ENCODE measurements around the gene TMOD3. TPM values are rescaled to one million over a fixed set of nuclear protein-coding genes. Genes with fewer than 3 reads are reported as not detected.

TMOD3 gene
- total and polyA plus RNA-seq, 2 of the 8 experiments (the other 6 are each of a cell fraction or from before 2014, with no cell fraction given): 3.9 to 29.0 TPM

- H3K79me1 ChIP-seq (ENCODE audit: low read depth, low read length): no peaks in the 10 kb centered on the region; the same call in 1 of the 2 replicates
- H3K14ac ChIP-seq (ENCODE audit: insufficient read length): no peak overlapping the region
- ChIA-PET CTCF (ENCODE audit: partially characterized antibody) (interaction anchor here (1.0 to 1.2 kb wide), 3 partner anchors 12 to 77 kb away, joined by 3 to 5 read pairs (median 4); no protein-coding TSS in a partner anchor), POLR2A (ENCODE audit: partially characterized antibody) (interaction anchor here (1.4 to 2.3 kb wide), 2 partner anchors 11 to 18 kb away, joined by 3 to 6 read pairs; no protein-coding TSS in a partner anchor)
- H2BK20ac ChIP-seq (ENCODE audit: low read length): no peak overlapping the region
- no peak overlapping the region for H4K5ac ChIP-seq (ENCODE audit: insufficient read length, low read depth, low read length)
- H2AFZ ChIP-seq (ENCODE audit: low read length): no peak overlapping the region
- H2BK15ac ChIP-seq (ENCODE audit: low read length): no peak overlapping the region
- TF ChIP-seq BACH1 (IDR thresholded peaks at IDR 0.05; ENCODE audit: low read length) (no peak), NANOG (IDR thresholded peaks at IDR 0.05; ENCODE audit: insufficient read depth, low read depth, low read length, poor library complexity, severe bottlenecking) (no peak), CTCF (IDR thresholded peaks at IDR 0.05; ENCODE audit: control extremely low read depth in 1 of 3, insufficient read depth in 1 of 3, low read depth in 1 of 3, low read length in 3 of 3) (no peak), POLR2AphosphoS5 (IDR thresholded peaks at IDR 0.05; ENCODE audit: low read depth, low read length) (no peak), SP1 (IDR thresholded peaks at IDR 0.05; ENCODE audit: low read depth, low read length) (no peak)
- H2BK120ac ChIP-seq (replicated peaks; ENCODE audit: low read depth, low read length): no peak overlapping the region
- DNase-seq (ENCODE audit: low read depth in 1 of 2, low spot score in 2 of 2) (no peak), FAIRE-seq (no peak)
- H3K23ac ChIP-seq (ENCODE audit: insufficient read length): no peak overlapping the region
- H3K36me3 ChIP-seq (ENCODE audit: control insufficient read depth in 2 of 4, insufficient read depth in 4 of 4, low read length in 3 of 4): no peaks in the 10 kb centered on the region
- no peak overlapping the region for H4K91ac ChIP-seq (replicated peaks; ENCODE audit: insufficient read length, low read length)
- H2AK5ac ChIP-seq (ENCODE audit: low read depth, low read length): no peak overlapping the region
- no peak overlapping the region for H3K4me3 ChIP-seq (ENCODE audit: extremely low read depth in 1 of 4, insufficient read depth in 2 of 4, low read depth in 3 of 4, low read length in 4 of 4)
- no peak overlapping the region for H2BK12ac ChIP-seq (ENCODE audit: low read depth, low read length)
- H3K18ac ChIP-seq (ENCODE audit: extremely low read depth, low read length): no peak overlapping the region
- H3K79me2 ChIP-seq (ENCODE audit: control insufficient read depth in 1 of 2, insufficient read depth in 2 of 2, low read length in 2 of 2): peaks cover 0 to 20% of the 10 kb centered on the region in 2 experiments; a peak in 2 of 4 replicates
- 82% methylated on average over 2 of the region's 2 CpGs; no CpG with 5 or more reads in 1 of the 2 experiments for WGBS, 2 experiments (ENCODE audit: extremely low coverage in 1 of 2, insufficient coverage in 1 of 2, insufficient read length in 1 of 2, insufficient replicate concordance in 2 of 2, low coverage in 1 of 2, low lambda C conversion rate in 2 of 2, missing lambda C conversion rate in 1 of 2)
- H3K56ac ChIP-seq (replicated peaks; ENCODE audit: insufficient read length, low read depth, low read length): no peak overlapping the region
- no peak overlapping the region for H4K8ac ChIP-seq (ENCODE audit: extremely low read depth, insufficient read depth, low read length)
- no peak overlapping the region for H2BK5ac ChIP-seq (ENCODE audit: low read depth, low read length)
- H3K9ac ChIP-seq (replicated peaks in 1 of 4; ENCODE audit: extremely low read depth in 1 of 4, low read depth in 3 of 4, low read length in 3 of 4): no peak overlapping the region
- H3K23me2 ChIP-seq (ENCODE audit: low read depth, low read length): no peaks in the 10 kb centered on the region
- H3K9me3 ChIP-seq (ENCODE audit: insufficient read depth in 2 of 2, low read depth in 1 of 2, low read length in 1 of 2): no peaks in the 10 kb centered on the region
- no peaks in the 10 kb centered on the region for H3K27me3 ChIP-seq (replicated peaks in 1 of 4; ENCODE audit: control insufficient read depth in 3 of 4, extremely low read depth in 1 of 4, insufficient read depth in 3 of 4, low read length in 3 of 4)
- no peak overlapping the region for H3K27ac ChIP-seq (ENCODE audit: low read depth, low read length)
- H3K4me2 ChIP-seq (ENCODE audit: insufficient read depth in 1 of 2, low read depth in 2 of 2, low read length in 2 of 2): no peak overlapping the region
- no peak overlapping the region for H3K4ac ChIP-seq (replicated peaks; ENCODE audit: insufficient read length, low read depth, low read length)
- H4K20me1 ChIP-seq (replicated peaks in 1 of 2; ENCODE audit: control insufficient read depth in 1 of 2, insufficient read depth in 2 of 2, low read length in 2 of 2): peaks cover 0 to 4% of the 10 kb centered on the region in 2 experiments
- H3K4me1 ChIP-seq (replicated peaks in 1 of 4; ENCODE audit: control insufficient read depth in 3 of 4, insufficient read depth in 4 of 4, low read length in 3 of 4): peaks cover 6 to 15% (median 10%) of the 10 kb centered on the region in 4 experiments; a peak in 6 of 7 replicates
These were observed 24.5 kb downstream of the TMOD3 start for GRCh38 chr15:51853998-51854397.
